GM18867 (cell line): Measurements from ENCODE around the gene SKAP1.
A peak's percentile ranks its signal among the peaks of the same experiment; 100 is the strongest.
"Not testable (repeated sequence)": the region's sequence is repeated elsewhere in the genome, so short reads cannot be mapped to it uniquely, and the experiment has no call there.

Experiments used
- ATAC-seq: cut with Tn5 transposase; IDR thresholded peaks from one replicate; pipeline ENCODE4 v1.9.1; 2021; ENCODE audit warnings: mild to moderate bottlenecking, moderate library complexity; ENCODE audit not compliant: unreplicated experiment

Gene SKAP1

GRCh38 chr17:48250949-48251348 is 179.1 kb downstream of the SKAP1 start:
- ATAC-seq = no peak

DNA sequence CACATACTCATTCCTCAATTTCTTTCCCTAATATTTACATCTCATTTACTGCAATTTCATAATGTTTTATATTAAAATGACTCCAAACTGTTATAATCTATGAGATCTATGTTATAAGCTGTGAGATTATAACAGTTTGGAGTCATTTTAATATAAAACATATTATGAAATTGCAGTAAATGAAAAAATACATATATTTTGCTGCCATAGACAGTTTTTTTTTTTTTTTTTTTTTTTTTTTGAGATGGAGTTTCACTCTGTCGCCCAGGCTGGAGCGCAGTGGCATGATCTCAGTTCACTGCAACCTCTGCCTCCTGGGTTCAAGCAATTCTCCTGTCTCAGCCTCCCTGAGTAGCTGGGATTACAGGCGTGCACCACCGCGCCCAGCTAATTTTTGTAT is 180.0 kb downstream of the SKAP1 start:
- not testable (repeated sequence) for ATAC-seq

DNA sequence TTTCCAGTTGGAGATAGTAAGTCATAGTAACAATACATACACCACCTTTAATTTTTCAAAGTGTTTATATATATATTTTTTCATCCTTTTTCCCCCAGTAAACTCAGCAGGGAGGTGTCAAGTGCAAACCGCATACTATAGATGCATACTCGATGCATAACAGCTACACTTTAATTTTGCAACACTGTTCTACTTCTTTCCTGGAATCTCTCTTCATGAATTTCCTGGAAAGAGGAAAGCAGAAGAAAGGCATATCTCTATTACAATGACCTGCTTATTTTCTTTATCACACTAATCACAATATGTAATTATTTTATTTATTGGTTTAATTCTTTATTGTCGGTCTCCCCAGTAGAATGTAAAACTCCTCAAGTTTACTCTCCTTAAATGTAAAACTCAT is 182.4 kb downstream of the SKAP1 start:
- ATAC-seq = no peak

GRCh38 chr17:48247038-48247437 is 183.0 kb downstream of the SKAP1 start:
- no peak for ATAC-seq

GRCh38 chr17:48246612-48247011 is 183.4 kb downstream of the SKAP1 start:
- no peak for ATAC-seq

- not testable (repeated sequence) for ATAC-seq
These were observed 184.5 kb downstream of the SKAP1 start for GRCh38 chr17:48245465-48246033.

DNA sequence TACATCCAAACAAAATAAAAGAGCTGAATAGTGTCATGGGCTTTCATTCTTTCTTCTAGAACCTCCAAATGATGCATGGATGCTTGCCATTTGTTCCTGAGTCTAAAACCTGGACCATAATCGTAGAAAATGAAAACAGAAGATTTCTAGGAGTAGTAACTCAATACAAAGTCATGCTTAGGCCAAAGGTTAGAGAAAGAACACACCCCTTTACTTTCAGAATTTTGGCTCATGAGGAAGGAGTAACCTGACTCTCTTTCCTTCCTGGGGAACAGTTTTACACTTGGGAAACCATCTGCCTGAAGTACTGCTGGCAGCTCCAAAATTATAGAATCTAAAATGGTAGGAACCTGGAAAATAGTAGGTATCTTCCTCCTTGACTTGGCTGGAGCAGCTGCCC is 185.2 kb downstream of the SKAP1 start:
- ATAC-seq = no peak

- ATAC-seq = no peak
These were observed 185.8 kb downstream of the SKAP1 start for GRCh38 chr17:48244121-48244711.

DNA sequence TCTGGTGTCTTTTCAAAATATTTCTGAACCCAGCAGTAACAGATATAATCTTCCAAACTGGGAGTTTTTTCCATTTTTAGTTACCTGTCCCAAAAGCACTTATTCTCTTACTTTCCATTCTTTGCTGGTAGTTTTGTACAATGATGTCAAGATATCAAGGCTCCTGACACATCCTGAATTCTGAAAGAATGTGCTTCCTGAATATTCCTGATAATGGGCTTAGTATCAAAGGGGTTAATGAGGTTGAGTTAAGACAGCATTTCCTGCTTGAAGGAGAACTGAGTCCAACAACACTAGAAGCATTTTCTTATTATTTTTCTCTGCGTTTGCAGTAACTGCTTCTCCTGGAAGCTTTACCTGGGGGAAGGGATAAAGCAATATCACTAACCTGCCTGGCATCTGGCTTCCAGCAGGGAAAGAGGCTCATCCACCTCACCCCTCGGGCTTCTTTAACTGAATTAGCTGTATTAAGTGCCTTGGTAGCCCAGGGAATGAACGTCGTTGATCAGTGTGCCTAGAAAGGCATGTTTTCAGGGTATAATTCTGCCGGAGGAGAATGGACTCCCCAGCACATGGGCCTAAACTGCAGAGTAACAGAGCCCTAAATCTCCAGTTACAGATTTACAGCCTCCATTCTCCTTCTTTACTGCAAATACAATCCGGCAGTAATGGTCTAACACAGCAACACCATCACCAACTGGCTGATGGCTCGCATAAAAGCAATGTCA is 188.1 kb downstream of the SKAP1 start:
- no peak for ATAC-seq

GRCh38 chr17:48241131-48241591 is 188.9 kb downstream of the SKAP1 start:
- ATAC-seq = peak; percentile 76

GRCh38 chr17:48240562-48241130 is 189.4 kb downstream of the SKAP1 start:
- no peak for ATAC-seq

GRCh38 chr17:48240122-48240521 is 189.9 kb downstream of the SKAP1 start:
- ATAC-seq = no peak

DNA sequence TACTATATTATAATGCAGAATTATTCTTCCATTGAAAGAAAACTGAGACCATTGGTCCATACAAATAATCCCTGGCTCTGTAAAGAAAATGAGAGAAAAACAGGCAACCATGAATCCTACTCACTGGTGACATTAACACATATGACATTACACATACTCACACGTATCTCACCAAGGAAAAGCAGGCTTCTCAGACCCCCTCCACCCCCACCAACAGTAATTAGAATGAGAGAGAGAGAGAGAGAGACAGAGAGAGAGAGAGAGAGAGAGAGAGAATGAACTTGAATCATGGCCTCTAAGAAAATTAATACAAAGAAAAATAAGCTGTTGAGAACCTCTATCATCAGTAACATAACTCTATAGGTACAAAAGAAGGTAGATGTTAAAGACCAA is 190.4 kb downstream of the SKAP1 start:
- no peak for ATAC-seq

DNA sequence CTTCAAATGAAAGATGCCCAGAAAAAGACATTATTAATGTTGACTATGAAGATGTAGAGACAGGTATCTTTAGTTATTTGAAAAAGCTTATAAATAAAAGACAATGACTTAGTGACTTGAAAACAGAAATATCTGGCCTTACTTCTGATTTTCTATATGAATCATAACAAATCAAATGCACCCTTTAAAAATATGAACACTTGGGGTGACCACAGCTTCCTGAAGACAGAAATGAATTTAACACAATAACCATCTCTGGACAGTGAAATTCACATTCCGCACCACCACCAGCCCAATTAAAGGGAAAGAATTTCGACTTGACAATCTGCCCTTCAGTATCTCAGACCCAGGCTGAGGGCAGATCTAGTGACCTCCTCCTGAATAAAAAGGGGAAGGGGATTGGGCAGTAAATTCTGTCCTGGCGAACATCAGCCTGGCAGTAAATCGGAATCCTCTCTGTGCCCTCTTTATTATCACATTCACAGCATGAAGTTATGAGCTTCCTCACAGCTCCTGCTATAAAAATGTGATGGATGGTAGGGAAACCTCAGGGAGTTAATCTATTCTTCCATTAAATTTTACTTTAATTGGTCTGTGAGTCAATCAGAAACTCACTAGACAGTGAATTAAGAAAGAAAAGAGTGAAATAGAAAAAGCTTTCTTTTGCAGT is 190.9 kb downstream of the SKAP1 start:
- no peak for ATAC-seq

DNA sequence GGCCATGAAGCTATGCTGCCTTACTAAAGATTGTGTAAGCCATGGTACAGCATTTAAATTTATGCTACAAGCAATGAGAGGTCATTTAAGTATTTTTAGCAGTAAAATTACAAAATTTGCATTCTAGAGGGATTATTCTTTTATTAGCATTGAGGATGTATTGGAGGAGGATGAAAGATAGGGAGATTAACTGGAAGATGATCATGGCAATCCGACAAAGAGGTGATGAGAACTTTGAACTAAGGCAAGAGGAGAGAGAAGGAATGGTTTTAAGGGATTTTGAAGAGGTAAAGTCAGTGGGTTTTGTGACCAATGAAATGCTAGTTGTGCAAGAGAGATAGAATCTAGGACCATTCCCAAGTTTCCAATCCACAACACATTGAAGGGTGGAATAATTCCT is 192.6 kb downstream of the SKAP1 start:
- no peak for ATAC-seq

DNA sequence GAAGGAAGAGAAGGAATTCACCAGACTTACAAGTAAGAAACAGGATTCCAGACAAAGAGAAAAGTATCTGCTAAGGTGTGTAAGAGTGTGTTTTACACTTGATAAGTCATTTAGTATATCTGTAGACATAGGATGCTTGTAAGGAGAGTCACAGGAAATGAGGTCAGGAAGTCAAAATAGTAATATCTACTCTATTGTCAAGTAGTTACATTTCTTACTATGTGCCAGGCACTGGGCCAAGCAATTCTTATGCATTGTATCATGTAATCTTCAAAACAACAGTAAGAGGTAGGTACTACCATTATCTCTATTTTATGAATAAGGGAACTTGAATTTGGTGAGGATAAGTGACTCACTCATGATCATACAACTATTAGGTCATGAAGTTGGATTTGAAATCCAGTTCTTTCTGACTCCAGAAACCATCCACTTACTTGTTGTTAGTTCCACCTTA is 193.3 kb downstream of the SKAP1 start:
- no peak for ATAC-seq

DNA sequence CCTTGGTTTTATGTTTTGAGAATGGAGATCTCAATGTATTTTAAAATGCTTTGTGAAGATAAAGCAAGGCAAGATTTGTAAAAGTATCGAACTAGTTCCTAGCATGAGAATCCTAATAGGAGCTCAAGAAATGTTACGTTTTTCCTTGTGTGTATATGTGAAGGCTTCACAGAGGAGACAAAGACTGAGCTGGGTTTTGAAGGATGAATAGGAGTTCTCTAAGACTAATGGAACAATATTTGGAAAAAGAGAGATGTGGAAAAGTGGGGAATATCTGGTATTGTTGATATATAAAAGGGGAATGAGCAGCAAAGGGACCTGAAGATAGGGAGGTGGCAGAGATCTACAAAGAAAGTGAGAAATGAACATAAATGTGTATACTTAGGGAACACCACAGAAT is 195.1 kb downstream of the SKAP1 start:
- no peak for ATAC-seq

DNA sequence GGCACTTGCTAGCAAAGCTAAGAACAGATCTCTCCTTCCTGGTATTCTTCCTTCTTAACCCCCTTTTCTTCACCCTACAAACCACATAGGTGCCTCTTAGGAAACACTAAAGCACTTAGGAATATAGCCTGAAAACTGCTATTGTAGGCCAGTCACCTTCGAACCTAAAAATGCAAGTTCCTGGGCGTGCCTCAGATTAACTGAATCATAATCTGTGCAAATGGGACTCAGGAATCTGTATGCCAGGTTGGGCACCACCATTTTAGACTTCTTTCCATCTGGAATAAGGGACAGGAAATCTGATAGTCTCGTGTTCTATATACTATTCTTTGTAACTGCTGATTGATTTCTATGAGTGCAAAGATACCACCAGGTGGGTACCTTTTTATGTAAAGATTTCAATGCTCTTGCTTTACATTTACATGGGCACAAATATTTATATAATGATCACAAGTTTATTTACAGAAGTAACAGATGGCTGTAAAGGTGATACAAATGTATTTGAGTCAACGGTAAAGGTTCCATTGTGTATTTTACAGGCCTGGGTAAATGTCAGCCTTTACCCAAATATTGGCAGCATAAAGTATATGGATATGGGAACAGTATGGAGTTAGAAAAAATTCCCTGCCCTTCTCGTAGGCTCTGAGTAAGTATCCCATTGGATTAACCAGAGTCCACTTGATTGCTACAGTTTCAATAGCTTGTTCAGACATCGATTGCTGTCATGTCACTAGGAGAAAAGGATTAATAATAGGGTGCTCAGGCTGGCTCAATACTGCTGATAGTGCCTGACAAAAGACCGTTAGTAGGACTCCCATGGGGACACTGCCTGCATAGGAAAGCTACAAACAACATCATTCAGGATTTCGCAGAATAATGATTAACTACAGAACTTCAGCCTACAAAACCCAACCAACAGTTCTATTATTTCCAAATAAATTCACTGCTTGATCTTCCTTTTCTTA is 197.7 kb downstream of the SKAP1 start:
- ATAC-seq = no peak

- no peak for ATAC-seq
These were observed 200.1 kb downstream of the SKAP1 start for GRCh38 chr17:48229936-48230335.

- no peak for ATAC-seq
These were observed 201.3 kb downstream of the SKAP1 start for GRCh38 chr17:48228720-48229119.
